ENCODE data around the gene ATG13. TPM values are rescaled to one million over a fixed set of nuclear protein-coding genes. Genes with fewer than 3 reads are reported as not detected.

The ATG13 gene
- total RNA-seq, 1 donor from 2014 or later = 36.9 TPM

- DNase-seq (ENCODE audit: low read depth) (no peak), FAIRE-seq (no peak)
- TF ChIP-seq, protein P1, sequence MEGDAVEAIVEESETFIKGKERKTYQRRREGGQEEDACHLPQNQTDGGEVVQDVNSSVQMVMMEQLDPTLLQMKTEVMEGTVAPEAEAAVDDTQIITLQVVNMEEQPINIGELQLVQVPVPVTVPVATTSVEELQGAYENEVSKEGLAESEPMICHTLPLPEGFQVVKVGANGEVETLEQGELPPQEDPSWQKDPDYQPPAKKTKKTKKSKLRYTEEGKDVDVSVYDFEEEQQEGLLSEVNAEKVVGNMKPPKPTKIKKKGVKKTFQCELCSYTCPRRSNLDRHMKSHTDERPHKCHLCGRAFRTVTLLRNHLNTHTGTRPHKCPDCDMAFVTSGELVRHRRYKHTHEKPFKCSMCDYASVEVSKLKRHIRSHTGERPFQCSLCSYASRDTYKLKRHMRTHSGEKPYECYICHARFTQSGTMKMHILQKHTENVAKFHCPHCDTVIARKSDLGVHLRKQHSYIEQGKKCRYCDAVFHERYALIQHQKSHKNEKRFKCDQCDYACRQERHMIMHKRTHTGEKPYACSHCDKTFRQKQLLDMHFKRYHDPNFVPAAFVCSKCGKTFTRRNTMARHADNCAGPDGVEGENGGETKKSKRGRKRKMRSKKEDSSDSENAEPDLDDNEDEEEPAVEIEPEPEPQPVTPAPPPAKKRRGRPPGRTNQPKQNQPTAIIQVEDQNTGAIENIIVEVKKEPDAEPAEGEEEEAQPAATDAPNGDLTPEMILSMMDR (IDR thresholded peaks at IDR 0.05; ENCODE audit: insufficient read depth, low read length, severe bottlenecking) = no peak
- H3K4me3 ChIP-seq (ENCODE audit: low read depth, low read length) = no peak overlapping the region
- no peaks in the 10 kb centered on the region for H3K27me3 ChIP-seq (ENCODE audit: control insufficient read depth, insufficient read depth, low read length)
- peaks cover 40% of the 10 kb centered on the region for H3K36me3 ChIP-seq (ENCODE audit: control insufficient read depth, insufficient read depth, low read length)
These were observed 64.5 kb downstream of the ATG13 start for GRCh38 chr11:46681814-46682213.

DNA sequence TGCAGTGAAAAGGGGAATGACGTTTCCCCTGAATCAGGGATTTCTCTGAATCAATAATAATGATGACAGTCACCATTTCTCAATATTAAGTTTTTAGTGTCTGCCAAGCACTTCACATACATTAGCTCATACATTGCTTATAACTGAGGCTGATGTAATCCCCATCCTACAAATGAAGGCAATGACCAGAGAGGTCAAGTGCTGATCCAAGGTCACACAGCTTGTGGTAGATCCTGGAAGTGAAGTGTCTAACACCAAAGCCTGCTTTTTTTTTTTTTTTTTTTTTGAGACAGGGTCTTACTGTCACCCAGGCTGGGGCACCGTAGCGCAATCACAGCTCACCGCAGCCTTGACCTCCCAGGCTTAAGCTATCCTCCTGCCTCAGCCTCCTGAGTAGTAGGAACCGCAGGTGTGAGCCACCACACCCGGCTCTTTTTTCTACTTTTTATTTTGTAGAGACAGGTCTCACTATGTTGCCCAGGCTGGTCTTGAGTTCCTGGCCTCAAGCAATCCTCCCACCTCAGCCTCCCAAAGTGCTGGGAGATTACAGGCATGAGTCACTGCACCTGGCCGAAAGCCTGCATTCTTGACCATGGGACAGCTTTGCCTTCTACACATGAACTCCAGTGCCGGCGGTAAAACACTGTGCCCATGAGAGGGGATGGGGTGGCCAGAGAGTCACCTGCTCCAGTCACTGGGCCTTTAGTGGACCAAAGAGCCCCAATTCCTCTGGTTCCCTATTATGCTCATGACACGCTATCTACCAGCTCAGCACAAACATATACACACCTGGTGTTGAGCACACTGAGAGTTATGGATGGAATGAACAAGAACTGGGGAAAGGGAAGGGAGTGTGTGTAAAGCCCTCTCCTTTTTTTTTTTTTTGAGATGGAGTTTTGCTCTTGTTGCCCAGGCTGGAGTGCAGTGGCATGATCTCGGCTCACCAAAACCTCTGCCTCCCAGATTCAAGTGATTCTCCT, 65.7 kb downstream of the ATG13 start:
- Histone ChIP-seq H3K36me3 (ENCODE audit: control insufficient read depth, insufficient read depth, low read length) (peaks cover 37% of the 10 kb centered on the region), H3K4me3 (ENCODE audit: low read depth, low read length) (no peak overlapping the region), H3K27me3 (ENCODE audit: control insufficient read depth, insufficient read depth, low read length) (no peaks in the 10 kb centered on the region)
- FAIRE-seq (no peak), DNase-seq (ENCODE audit: low read depth) (peak; percentile 32)
- TF ChIP-seq, protein P1 (IDR thresholded peaks at IDR 0.05; ENCODE audit: insufficient read depth, low read length, severe bottlenecking) = no peak

DNA sequence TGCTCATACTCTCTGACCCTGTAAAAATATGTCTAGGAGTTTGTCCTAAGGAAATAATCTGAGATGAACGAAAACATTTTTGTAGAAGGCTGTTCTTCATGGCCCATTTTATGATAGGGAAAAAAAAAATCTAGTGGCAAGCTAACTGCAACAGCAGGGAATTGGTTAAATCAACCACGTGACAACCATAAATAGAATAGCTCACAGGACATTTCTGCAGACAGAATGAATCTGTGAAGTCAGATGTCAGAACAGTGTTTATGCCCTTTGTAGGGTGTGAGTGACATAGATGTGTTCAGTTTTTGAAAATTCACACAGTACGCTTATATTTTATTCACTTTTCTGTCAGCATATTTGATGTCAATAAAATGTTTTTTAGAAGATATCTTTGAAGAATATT, 67.0 kb downstream of the ATG13 start:
- TF ChIP-seq, protein P1 (IDR thresholded peaks at IDR 0.05; ENCODE audit: insufficient read depth, low read length, severe bottlenecking) = no peak
- peaks cover 26% of the 10 kb centered on the region for H3K36me3 ChIP-seq (ENCODE audit: control insufficient read depth, insufficient read depth, low read length)

DNA sequence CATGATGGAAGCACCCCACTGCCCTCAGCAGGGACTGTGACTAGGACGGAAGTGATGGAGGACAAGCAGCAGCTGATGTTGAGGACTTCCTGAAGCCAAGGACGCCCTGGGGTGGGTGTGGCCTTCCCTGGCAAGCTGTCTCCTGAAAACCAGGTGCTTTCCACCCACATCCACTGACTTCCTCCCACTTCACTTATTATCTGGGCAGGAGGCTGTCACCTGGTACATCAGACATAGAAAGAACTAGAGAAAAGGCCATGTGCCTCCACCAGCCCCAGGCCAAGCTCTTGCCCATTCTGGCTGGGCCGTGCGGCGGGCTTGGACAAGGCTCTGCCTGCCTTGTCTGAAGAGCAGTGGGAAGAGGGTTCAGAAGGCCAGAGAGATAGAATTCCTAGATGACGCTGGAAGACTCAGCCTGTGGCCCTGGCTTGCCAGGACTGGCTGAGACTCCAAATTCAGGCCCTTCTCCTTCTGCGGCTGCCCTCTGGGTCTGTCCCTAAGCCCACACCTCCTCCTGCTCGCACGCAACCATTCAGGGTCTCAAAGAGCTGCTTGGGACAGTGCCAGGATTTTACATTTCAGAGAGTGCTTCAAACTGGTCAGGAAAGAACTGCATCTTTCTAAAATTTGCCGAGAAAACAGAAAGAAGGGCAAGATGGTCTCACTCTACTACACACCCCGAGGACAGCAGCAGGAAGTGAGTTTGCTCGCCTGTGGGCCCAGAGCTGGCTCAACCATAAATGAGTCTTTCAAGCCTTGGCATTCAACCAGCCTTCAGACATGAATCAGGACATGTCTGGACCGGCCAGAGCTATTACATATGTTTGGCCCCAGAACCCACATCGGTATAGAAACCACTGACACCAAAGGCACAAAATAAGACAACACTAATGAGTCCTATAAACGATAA, 69.8 kb downstream of the ATG13 start:
- Histone ChIP-seq H3K4me3 (ENCODE audit: low read depth, low read length) (no peak overlapping the region), H3K36me3 (ENCODE audit: control insufficient read depth, insufficient read depth, low read length) (peaks cover 9% of the 10 kb centered on the region), H3K27me3 (ENCODE audit: control insufficient read depth, insufficient read depth, low read length) (no peaks in the 10 kb centered on the region)
- TF ChIP-seq, protein P1 (IDR thresholded peaks at IDR 0.05; ENCODE audit: insufficient read depth, low read length, severe bottlenecking) = no peak
- DNase-seq (ENCODE audit: low read depth) (peak; percentile 98), FAIRE-seq (peak; percentile 64)

More for the DNA sequence above, 67.0 kb downstream of the ATG13 start:
- DNase-seq (ENCODE audit: low read depth) (no peak), FAIRE-seq (no peak)
- Histone ChIP-seq H3K27me3 (ENCODE audit: control insufficient read depth, insufficient read depth, low read length) (no peaks in the 10 kb centered on the region), H3K4me3 (ENCODE audit: low read depth, low read length) (no peak overlapping the region)

GRCh38 chr11:46690702-46691101, 73.3 kb downstream of the ATG13 start:
- Histone ChIP-seq H3K4me3 (ENCODE audit: low read depth, low read length) (no peak overlapping the region), H3K36me3 (ENCODE audit: control insufficient read depth, insufficient read depth, low read length) (peaks cover 19% of the 10 kb centered on the region), H3K27me3 (ENCODE audit: control insufficient read depth, insufficient read depth, low read length) (no peaks in the 10 kb centered on the region)
- FAIRE-seq (no peak), DNase-seq (ENCODE audit: low read depth) (no peak)
- TF ChIP-seq, protein P1 (IDR thresholded peaks at IDR 0.05; ENCODE audit: insufficient read depth, low read length, severe bottlenecking) = no peak
